ENCODE measurements around the gene SLC25A15. TPM values are rescaled to one million over a fixed set of nuclear protein-coding genes. Genes with fewer than 3 reads are reported as not detected.
"Not testable (repeated sequence)": the region's sequence is repeated elsewhere in the genome, so short reads cannot be mapped to it uniquely, and the experiment has no call there.

SLC25A15 gene
- total RNA-seq, 2 experiments from 2014 or later = 11.2 to 14.5 TPM

GRCh38 chr13:40774672-40775071, 14.7 kb upstream of the SLC25A15 start:
- Mint-ChIP-seq H3K27ac (no peak overlapping the region), H3K9me3 (ENCODE audit: low read depth) (no peaks in the 10 kb centered on the region), H3K4me3 (no peak overlapping the region), H3K4me1 (peaks cover 46% of the 10 kb centered on the region), H3K36me3 (peaks cover 1% of the 10 kb centered on the region), H3K27me3 (no peaks in the 10 kb centered on the region)
- CTCF ChIA-PET = interaction anchor here (1.0 to 4.0 kb wide), 3 partner anchors 40 to 1089 kb away, joined by 3 to 16 read pairs (median 3); no protein-coding TSS in a partner anchor
- ATAC-seq (no peak), DNase-seq (no peak)

- ATAC-seq = peak; percentile 1
- H3K9me3 Mint-ChIP-seq (ENCODE audit: low read depth) = no peaks in the 10 kb centered on the region
- H3K4me1 Mint-ChIP-seq = peaks cover 37% of the 10 kb centered on the region
- peak; percentile 57 for DNase-seq
- no peaks in the 10 kb centered on the region for H3K36me3 Mint-ChIP-seq
- CTCF ChIA-PET = interaction anchor here (0.6 to 5.2 kb wide), 5 partner anchors 12 to 707 kb away, joined by 3 to 44 read pairs (median 6); partner anchors contain the start of gene SLC25A15
- peak overlapping the region; percentile 65 for H3K4me3 Mint-ChIP-seq
- H3K27me3 Mint-ChIP-seq = no peaks in the 10 kb centered on the region
- peak overlapping the region; percentile 100 for H3K27ac Mint-ChIP-seq
These were observed 13.2 kb upstream of the SLC25A15 start for GRCh38 chr13:40776232-40776631.

DNA sequence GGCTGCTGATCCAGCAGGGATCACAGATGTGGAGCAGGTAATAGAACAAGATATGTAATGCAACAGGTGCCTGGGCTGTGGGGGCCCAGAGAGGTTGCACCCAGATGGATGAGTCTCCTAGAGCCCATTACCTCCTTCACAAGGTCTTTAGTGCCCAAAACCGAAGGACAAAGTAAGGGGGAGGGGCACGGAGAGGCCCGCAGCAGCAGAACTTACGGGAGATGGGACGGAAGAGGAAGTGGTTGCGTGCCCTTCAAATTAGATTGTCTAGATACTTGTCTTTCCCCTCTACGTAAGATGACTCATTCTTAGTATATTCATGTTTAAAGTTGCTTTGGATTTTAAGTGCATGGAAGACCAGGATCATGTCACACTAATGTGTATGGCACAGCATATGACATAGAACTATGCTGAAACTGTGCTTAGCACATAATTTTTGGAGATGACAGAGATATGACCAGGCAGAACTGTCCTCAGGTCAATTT, 12.7 kb upstream of the SLC25A15 start:
- CTCF ChIA-PET = interaction anchor here (0.6 to 5.2 kb wide), 28 partner anchors 9 to 1161 kb away, joined by 3 to 44 read pairs (median 4); partner anchors contain the start of gene SLC25A15
- Mint-ChIP-seq H3K4me1 (peaks cover 36% of the 10 kb centered on the region), H3K36me3 (no peaks in the 10 kb centered on the region), H3K4me3 (peak overlapping the region; percentile 65), H3K27me3 (no peaks in the 10 kb centered on the region), H3K27ac (peak overlapping the region; percentile 100), H3K9me3 (ENCODE audit: low read depth) (no peaks in the 10 kb centered on the region)
- ATAC-seq = peak; percentile 86
- DNase-seq = peak; percentile 89

GRCh38 chr13:40777166-40777808, 12.1 kb upstream of the SLC25A15 start:
- Mint-ChIP-seq H3K27ac (peak overlapping the region; percentile 100), H3K9me3 (ENCODE audit: low read depth) (no peaks in the 10 kb centered on the region), H3K4me3 (peak overlapping the region; percentile 65), H3K27me3 (no peaks in the 10 kb centered on the region), H3K36me3 (no peaks in the 10 kb centered on the region), H3K4me1 (peaks cover 32% of the 10 kb centered on the region)
- CTCF ChIA-PET = interaction anchor here (0.7 to 5.2 kb wide), 34 partner anchors 9 to 1161 kb away, joined by 3 to 44 read pairs (median 4); partner anchors contain the start of genes ELF1 and SLC25A15
- ATAC-seq = peak; percentile 83
- peak; percentile 69 for DNase-seq

DNA sequence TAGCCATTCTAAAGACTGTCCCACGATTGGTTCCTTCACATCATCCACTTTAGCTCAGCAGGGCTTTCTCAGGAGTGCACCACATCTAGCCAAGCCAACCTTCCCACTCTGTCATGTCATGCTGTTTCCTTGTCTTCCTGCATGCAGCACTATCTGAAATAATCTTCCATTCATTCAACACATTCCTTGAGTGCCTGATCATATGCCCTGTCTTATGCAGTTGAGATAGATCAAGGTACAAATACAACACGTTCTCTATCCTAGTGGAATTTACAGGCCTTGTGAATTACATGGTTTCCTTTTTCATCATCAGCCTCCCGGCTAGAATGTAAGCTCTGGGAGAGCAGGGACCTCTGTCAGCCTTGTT, 11.6 kb upstream of the SLC25A15 start:
- ATAC-seq (no peak), DNase-seq (no peak)
- Mint-ChIP-seq H3K36me3 (no peaks in the 10 kb centered on the region), H3K27me3 (no peaks in the 10 kb centered on the region), H3K4me1 (peaks cover 29% of the 10 kb centered on the region), H3K9me3 (ENCODE audit: low read depth) (no peaks in the 10 kb centered on the region), H3K27ac (peak overlapping the region; percentile 100), H3K4me3 (no peak overlapping the region)
- CTCF ChIA-PET = interaction anchor here (0.7 to 5.2 kb wide), 32 partner anchors 10 to 1162 kb away, joined by 3 to 44 read pairs (median 4); partner anchors contain the start of genes ELF1 and SLC25A15

DNA sequence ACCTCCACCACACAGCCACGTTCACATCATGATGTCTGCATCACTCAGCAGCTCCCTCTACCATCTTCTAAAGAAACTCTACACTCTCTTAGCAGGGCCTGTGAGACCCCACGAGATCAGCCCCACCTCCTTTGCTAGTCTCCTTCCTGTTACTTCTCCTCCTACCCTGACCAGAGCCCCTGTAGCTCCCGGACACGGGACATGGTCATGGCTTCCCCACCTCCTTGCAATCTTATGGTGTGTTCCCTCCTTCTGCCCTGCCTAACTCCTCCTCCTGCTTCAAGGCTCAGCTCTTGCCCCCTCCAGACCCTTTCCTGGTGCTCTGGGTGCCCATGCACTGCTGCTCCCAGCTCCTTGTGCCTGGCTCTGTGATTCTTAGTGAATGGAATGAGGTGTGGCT, 10.4 kb upstream of the SLC25A15 start:
- Mint-ChIP-seq H3K27me3 (no peaks in the 10 kb centered on the region), H3K27ac (no peak overlapping the region), H3K9me3 (ENCODE audit: low read depth) (no peaks in the 10 kb centered on the region), H3K36me3 (no peaks in the 10 kb centered on the region), H3K4me3 (no peak overlapping the region), H3K4me1 (peaks cover 29% of the 10 kb centered on the region)
- ATAC-seq (no peak), DNase-seq (no peak)
- CTCF ChIA-PET = interaction anchor here (0.7 to 5.2 kb wide), 4 partner anchors 9 to 1178 kb away, joined by 3 to 44 read pairs (median 16); partner anchors contain the start of gene SLC25A15

DNA sequence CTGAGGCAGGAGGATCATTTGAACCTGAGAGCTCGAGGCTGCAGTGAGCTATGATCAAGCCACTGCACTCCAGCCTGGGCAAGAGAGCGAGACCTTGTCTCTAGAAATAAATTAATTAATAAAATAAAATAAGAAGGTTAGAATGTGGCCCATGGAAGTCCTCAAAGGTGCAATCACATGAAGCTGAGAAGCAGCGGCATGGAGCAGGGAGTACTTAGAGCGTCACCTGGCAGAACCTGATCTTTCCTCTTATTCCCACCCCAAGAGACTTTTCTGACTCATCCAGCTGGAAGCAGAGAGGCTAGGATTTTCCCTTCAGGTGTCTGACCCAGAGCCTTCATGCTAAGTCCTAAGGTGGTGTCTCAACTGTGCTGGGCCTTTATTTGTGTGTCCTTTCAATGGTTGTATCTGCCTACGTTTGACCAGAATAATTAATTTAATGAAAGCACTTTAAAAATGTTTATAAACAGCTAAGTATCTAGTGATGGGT, 9.6 kb upstream of the SLC25A15 start:
- CTCF ChIA-PET = interaction anchor here (0.6 to 5.2 kb wide), 3 partner anchors 9 to 96 kb away, joined by 3 to 44 read pairs (median 5); partner anchors contain the start of gene SLC25A15
- Mint-ChIP-seq H3K27me3 (no peaks in the 10 kb centered on the region), H3K4me1 (peaks cover 29% of the 10 kb centered on the region), H3K36me3 (no peaks in the 10 kb centered on the region), H3K27ac (no peak overlapping the region), H3K4me3 (no peak overlapping the region), H3K9me3 (ENCODE audit: low read depth) (no peaks in the 10 kb centered on the region)
- DNase-seq (no peak), ATAC-seq (no peak)

DNA sequence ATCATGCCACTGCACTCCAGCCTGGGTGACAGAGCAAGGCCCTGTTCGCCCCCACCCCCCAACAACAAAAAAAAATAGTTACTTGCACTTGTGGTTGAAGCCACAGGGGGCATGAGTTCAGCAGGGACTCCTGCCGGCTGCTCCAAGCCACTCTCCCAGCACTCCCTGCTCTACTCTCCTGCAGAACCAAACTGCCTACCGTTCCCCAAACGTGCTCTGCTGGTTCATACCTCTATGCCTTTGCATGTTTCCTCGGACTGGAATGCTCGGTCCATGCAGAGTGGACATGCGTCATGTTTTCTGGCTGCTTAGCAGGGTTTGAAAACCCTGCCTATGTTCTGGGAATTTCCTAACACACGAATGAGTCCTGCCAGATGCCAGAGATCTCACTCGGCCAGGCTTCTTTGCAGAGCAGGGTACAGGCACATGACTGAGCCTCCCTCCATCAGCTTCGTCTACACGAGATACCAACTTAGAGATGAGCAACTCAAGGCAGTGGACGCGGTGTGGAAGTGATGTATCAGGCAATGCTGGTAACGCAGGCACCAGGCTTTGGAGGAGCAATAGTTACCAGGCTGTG, 8.5 kb upstream of the SLC25A15 start:
- CTCF ChIA-PET = interaction anchor here (5.2 kb wide), 1 partner anchor 8 kb away, joined by 44 read pairs; the partner anchor contains the start of gene SLC25A15
- H3K4me3 Mint-ChIP-seq = no peak overlapping the region
- no peaks in the 10 kb centered on the region for H3K36me3 Mint-ChIP-seq
- ATAC-seq (no peak), DNase-seq (no peak)
- H3K4me1 Mint-ChIP-seq = peaks cover 24% of the 10 kb centered on the region
- H3K27me3 Mint-ChIP-seq = no peaks in the 10 kb centered on the region
- H3K9me3 Mint-ChIP-seq (ENCODE audit: low read depth) = no peaks in the 10 kb centered on the region
- H3K27ac Mint-ChIP-seq = no peak overlapping the region

- DNase-seq (no peak), ATAC-seq (no peak)
- Mint-ChIP-seq H3K36me3 (no peaks in the 10 kb centered on the region), H3K9me3 (ENCODE audit: low read depth) (no peaks in the 10 kb centered on the region), H3K27ac (no peak overlapping the region), H3K4me3 (no peak overlapping the region), H3K27me3 (no peaks in the 10 kb centered on the region), H3K4me1 (peaks cover 23% of the 10 kb centered on the region)
- CTCF ChIA-PET = no interaction called here
These were observed 7.7 kb upstream of the SLC25A15 start for GRCh38 chr13:40781717-40782116.

DNA sequence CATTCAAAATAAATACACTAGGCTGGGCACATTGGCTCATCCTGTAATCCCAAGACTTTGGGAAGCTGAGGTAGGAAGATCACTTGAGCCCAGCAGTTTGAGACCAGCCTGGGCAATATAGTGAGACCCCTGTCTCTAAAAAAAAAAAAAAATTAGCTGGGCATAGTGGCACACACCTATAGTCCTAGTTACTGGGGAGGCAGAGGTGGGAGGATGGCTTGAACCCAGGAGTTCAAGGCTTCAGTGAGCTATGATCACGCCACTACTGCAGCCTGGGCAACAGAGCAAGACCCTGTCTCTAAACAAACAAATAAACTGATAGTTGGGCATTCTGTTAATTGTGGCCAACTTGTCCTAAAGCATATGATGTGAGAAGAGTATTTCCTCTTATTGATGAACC, 6.4 kb upstream of the SLC25A15 start:
- H3K27ac Mint-ChIP-seq; H3K9me3 Mint-ChIP-seq (ENCODE audit: low read depth); H3K36me3 Mint-ChIP-seq; ATAC-seq; H3K27me3 Mint-ChIP-seq; H3K4me3 Mint-ChIP-seq; DNase-seq: not testable (repeated sequence)
- CTCF ChIA-PET = interaction anchor here (0.9 to 1.3 kb wide), 3 partner anchors 10 to 32 kb away, joined by 3 read pairs; no protein-coding TSS in a partner anchor
- peaks cover 24% of the 10 kb centered on the region for H3K4me1 Mint-ChIP-seq

- ATAC-seq (no peak), DNase-seq (no peak)
- Mint-ChIP-seq H3K27ac (no peak overlapping the region), H3K9me3 (ENCODE audit: low read depth) (no peaks in the 10 kb centered on the region), H3K4me3 (no peak overlapping the region), H3K4me1 (peaks cover 25% of the 10 kb centered on the region), H3K36me3 (no peaks in the 10 kb centered on the region), H3K27me3 (no peaks in the 10 kb centered on the region)
- CTCF ChIA-PET = no interaction called here
These were observed 4.9 kb upstream of the SLC25A15 start for GRCh38 chr13:40784540-40784939.

DNA sequence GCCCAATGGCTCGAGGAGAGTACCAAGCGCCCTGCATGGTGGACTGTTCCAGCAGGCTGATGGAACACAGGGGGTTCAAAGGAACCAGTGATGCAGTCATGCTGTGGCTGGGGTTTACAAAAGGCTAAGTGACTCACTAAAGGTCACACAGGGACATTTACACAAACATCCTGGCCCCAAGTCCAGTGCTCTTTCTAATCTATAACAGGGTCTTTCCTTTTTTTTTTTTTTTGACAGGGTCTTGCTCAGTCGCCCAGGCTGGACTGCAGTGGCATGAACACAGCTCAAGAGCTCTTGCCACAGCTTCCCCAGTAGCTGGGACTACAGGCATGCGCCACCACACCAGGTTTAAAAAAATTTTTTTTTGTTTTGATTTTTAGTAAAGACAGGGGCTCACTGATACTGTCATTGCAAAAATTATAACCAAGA, 2.8 kb upstream of the SLC25A15 start:
- H3K9me3 Mint-ChIP-seq (ENCODE audit: low read depth) = no peaks in the 10 kb centered on the region
- DNase-seq = peak; percentile 53
- ATAC-seq = no peak
- peak overlapping the region; percentile 76 for H3K27ac Mint-ChIP-seq
- H3K4me1 Mint-ChIP-seq = peaks cover 38% of the 10 kb centered on the region
- CTCF ChIA-PET = interaction anchor here (2.6 to 4.3 kb wide), 2 partner anchors 8 to 16 kb away, joined by 12 to 44 read pairs; partner anchors contain the start of gene MRPS31
- no peaks in the 10 kb centered on the region for H3K36me3 Mint-ChIP-seq
- no peaks in the 10 kb centered on the region for H3K27me3 Mint-ChIP-seq
- H3K4me3 Mint-ChIP-seq = no peak overlapping the region

DNA sequence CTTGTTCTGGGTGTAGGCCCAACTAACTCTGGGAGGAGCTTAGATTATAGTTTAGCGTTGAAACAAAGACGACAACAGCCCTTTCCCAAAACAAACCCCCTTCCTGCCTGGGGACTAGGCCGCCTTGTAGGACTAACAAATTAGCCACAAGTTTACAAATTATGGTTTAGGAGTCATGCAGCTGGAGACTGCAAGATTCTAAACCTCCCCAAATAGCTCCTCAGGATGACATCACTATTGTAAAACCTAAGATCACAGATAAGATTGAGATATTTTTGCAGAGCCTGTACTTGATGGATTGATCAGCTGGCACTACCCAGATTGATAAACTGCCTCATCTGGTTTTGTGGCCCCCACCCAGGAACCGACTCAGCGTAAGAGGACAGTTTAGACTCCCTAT, 2.3 kb upstream of the SLC25A15 start:
- H3K36me3 Mint-ChIP-seq = no peaks in the 10 kb centered on the region
- ATAC-seq (no peak), DNase-seq (no peak)
- H3K9me3 Mint-ChIP-seq (ENCODE audit: low read depth) = no peaks in the 10 kb centered on the region
- peak overlapping the region; percentile 23 for H3K4me3 Mint-ChIP-seq
- CTCF ChIA-PET = interaction anchor here (2.6 to 4.3 kb wide), 2 partner anchors 9 to 17 kb away, joined by 12 to 44 read pairs; partner anchors contain the start of gene MRPS31
- H3K27ac Mint-ChIP-seq = peak overlapping the region; percentile 67
- no peaks in the 10 kb centered on the region for H3K27me3 Mint-ChIP-seq
- H3K4me1 Mint-ChIP-seq = peaks cover 42% of the 10 kb centered on the region

Measured in activated CD8-positive, alpha-beta memory T cell treated with anti-CD3 and anti-CD28 coated beads, Interleukin-2, amount 10 ng/mL, durations not matched to agents 7 days and 5 days (primary cell).